ENCODE data around the gene BRMS1.

DNA sequence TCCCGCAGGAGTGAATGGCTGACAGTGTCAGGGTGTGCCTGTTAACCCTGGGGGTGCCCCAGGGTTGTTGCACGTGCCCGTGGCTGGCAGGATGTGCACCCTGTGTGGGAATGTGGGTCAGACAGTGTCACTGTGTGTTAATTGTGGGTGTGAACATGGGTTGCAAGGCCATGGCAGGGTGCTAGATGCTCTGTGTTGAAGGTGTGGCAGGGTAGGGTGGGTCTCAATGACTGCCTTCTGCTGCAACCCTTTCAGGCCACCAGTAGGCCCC, 16.9 kb downstream of the BRMS1 start:
- TF ChIP-seq, protein P1, sequence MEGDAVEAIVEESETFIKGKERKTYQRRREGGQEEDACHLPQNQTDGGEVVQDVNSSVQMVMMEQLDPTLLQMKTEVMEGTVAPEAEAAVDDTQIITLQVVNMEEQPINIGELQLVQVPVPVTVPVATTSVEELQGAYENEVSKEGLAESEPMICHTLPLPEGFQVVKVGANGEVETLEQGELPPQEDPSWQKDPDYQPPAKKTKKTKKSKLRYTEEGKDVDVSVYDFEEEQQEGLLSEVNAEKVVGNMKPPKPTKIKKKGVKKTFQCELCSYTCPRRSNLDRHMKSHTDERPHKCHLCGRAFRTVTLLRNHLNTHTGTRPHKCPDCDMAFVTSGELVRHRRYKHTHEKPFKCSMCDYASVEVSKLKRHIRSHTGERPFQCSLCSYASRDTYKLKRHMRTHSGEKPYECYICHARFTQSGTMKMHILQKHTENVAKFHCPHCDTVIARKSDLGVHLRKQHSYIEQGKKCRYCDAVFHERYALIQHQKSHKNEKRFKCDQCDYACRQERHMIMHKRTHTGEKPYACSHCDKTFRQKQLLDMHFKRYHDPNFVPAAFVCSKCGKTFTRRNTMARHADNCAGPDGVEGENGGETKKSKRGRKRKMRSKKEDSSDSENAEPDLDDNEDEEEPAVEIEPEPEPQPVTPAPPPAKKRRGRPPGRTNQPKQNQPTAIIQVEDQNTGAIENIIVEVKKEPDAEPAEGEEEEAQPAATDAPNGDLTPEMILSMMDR (conservative IDR thresholded peaks at IDR 0.05; ENCODE audit: low read depth in 2 of 2): no peak
- TF ChIP-seq EZH2 (IDR thresholded peaks at IDR 0.05; ENCODE audit: low read depth, unreplicated experiment) (no peak), POLR2AphosphoS5 (IDR thresholded peaks at IDR 0.05; ENCODE audit: low read depth) (no peak), CREB1 (CRISPR knock-in tag; IDR thresholded peaks at IDR 0.05; ENCODE audit: low read depth) (no peak), ZNF114 (CRISPR knock-in tag; IDR thresholded peaks at IDR 0.05) (no peak), ZNF331 (CRISPR knock-in tag; IDR thresholded peaks at IDR 0.05; ENCODE audit: low read depth) (no peak), EZH2phosphoT487 (IDR thresholded peaks at IDR 0.05; ENCODE audit: unreplicated experiment) (no peak), STAT1 (IDR thresholded peaks at IDR 0.05; ENCODE audit: unreplicated experiment) (no peak), NANOG (IDR thresholded peaks at IDR 0.05; ENCODE audit: borderline replicate concordance) (no peak), JUNB (IDR thresholded peaks at IDR 0.05; ENCODE audit: unreplicated experiment) (no peak)
- TF ChIP-seq, protein P2, sequence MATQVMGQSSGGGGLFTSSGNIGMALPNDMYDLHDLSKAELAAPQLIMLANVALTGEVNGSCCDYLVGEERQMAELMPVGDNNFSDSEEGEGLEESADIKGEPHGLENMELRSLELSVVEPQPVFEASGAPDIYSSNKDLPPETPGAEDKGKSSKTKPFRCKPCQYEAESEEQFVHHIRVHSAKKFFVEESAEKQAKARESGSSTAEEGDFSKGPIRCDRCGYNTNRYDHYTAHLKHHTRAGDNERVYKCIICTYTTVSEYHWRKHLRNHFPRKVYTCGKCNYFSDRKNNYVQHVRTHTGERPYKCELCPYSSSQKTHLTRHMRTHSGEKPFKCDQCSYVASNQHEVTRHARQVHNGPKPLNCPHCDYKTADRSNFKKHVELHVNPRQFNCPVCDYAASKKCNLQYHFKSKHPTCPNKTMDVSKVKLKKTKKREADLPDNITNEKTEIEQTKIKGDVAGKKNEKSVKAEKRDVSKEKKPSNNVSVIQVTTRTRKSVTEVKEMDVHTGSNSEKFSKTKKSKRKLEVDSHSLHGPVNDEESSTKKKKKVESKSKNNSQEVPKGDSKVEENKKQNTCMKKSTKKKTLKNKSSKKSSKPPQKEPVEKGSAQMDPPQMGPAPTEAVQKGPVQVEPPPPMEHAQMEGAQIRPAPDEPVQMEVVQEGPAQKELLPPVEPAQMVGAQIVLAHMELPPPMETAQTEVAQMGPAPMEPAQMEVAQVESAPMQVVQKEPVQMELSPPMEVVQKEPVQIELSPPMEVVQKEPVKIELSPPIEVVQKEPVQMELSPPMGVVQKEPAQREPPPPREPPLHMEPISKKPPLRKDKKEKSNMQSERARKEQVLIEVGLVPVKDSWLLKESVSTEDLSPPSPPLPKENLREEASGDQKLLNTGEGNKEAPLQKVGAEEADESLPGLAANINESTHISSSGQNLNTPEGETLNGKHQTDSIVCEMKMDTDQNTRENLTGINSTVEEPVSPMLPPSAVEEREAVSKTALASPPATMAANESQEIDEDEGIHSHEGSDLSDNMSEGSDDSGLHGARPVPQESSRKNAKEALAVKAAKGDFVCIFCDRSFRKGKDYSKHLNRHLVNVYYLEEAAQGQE (IDR thresholded peaks at IDR 0.05; ENCODE audit: unreplicated experiment): no peak
- TF ChIP-seq, protein P3, sequence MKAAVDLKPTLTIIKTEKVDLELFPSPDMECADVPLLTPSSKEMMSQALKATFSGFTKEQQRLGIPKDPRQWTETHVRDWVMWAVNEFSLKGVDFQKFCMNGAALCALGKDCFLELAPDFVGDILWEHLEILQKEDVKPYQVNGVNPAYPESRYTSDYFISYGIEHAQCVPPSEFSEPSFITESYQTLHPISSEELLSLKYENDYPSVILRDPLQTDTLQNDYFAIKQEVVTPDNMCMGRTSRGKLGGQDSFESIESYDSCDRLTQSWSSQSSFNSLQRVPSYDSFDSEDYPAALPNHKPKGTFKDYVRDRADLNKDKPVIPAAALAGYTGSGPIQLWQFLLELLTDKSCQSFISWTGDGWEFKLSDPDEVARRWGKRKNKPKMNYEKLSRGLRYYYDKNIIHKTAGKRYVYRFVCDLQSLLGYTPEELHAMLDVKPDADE (IDR thresholded peaks at IDR 0.05): no peak

All from GM23338 (cell line).